ENCODE measurements around the gene CBLC.
"Not testable (repeated sequence)": the region's sequence is repeated elsewhere in the genome, so short reads cannot be mapped to it uniquely, and the experiment has no call there.

CBLC gene

GRCh38 chr19:44765949-44766335 is 11.7 kb upstream of the CBLC start:
- no peak for DNase-seq

- no peak for DNase-seq
These were observed 10.2 kb upstream of the CBLC start for GRCh38 chr19:44767295-44768180.

- peak; percentile 80 for DNase-seq
These were observed 7.0 kb upstream of the CBLC start for GRCh38 chr19:44770550-44771257.

- not testable (repeated sequence) for DNase-seq
These were observed 5.5 kb upstream of the CBLC start for GRCh38 chr19:44772144-44772543.

- DNase-seq, result no peak
These were observed 4.7 kb upstream of the CBLC start for GRCh38 chr19:44772959-44773358.

- DNase-seq, result no peak
These were observed 1.9 kb upstream of the CBLC start for GRCh38 chr19:44775676-44776240.

- DNase-seq, result no peak
These were observed 1.1 kb upstream of the CBLC start for GRCh38 chr19:44776402-44777096.

GRCh38 chr19:44779150-44779549 is 1.5 kb downstream of the CBLC start:
- DNase-seq, result no peak

GRCh38 chr19:44781694-44782093 is 4.0 kb downstream of the CBLC start:
- not testable (repeated sequence) for DNase-seq

- DNase-seq, result no peak
These were observed 5.0 kb downstream of the CBLC start for GRCh38 chr19:44782729-44783128.

- DNase-seq, result no peak
These were observed 5.9 kb downstream of the CBLC start for GRCh38 chr19:44783545-44783944.

- DNase-seq, result no peak
These were observed 7.6 kb downstream of the CBLC start for GRCh38 chr19:44785271-44785670.

GRCh38 chr19:44785993-44786392 is 8.3 kb downstream of the CBLC start:
- no peak for DNase-seq

- DNase-seq, result no peak
These were observed 11.3 kb downstream of the CBLC start for GRCh38 chr19:44788971-44789370.

- no peak for DNase-seq
These were observed 12.3 kb downstream of the CBLC start for GRCh38 chr19:44789943-44790483.

- DNase-seq, result peak; percentile 48
These were observed 14.6 kb downstream of the CBLC start for GRCh38 chr19:44792281-44792680.

GRCh38 chr19:44794610-44795009 is 16.9 kb downstream of the CBLC start:
- DNase-seq, result no peak

- no peak for DNase-seq
These were observed 17.8 kb downstream of the CBLC start for GRCh38 chr19:44795398-44795987.

GRCh38 chr19:44796701-44797115 is 19.0 kb downstream of the CBLC start:
- DNase-seq, result peak; percentile 67

- DNase-seq, result no peak
These were observed 22.1 kb downstream of the CBLC start for GRCh38 chr19:44799627-44800346.

- peak; percentile 63 for DNase-seq
These were observed 22.8 kb downstream of the CBLC start for GRCh38 chr19:44800461-44800860.

Measured in NCI-H2107 (cell line).